Neural progenitor cell (in vitro differentiated cells): ENCODE measurements around the gene UGT1A10.

Experiments
- CTCF ChIP-seq: fragments of 200-600 bp; sonication (generic); IDR thresholded peaks from 2 replicates; pipeline ENCODE4 v1.5.1; 2017; ENCODE audit warnings: antibody characterized with exemption, mild to moderate bottlenecking
- EZH2phosphoT487 ChIP-seq: fragments of 200-600 bp; sonication (generic); IDR thresholded peaks from 2 replicates; pipeline ENCODE4 v1.6.1; 2017; ENCODE audit warnings: antibody characterized with exemption

- TF ChIP-seq CTCF = no peak
- TF ChIP-seq EZH2phosphoT487 = no peak
These were observed 55.5 kb downstream of the UGT1A10 start for GRCh38 chr2:233691443-233692433.
